GM10847 (cell line): ENCODE results near the gene RABIF.

ENCODE experiments used
- POLR2A ChIP-seq: IDR thresholded peaks from 2 replicates; pipeline ENCODE4 v1.6.1; 2011; ENCODE audit not compliant: insufficient read length; ENCODE audit errors: extremely low read depth

Gene RABIF

DNA sequence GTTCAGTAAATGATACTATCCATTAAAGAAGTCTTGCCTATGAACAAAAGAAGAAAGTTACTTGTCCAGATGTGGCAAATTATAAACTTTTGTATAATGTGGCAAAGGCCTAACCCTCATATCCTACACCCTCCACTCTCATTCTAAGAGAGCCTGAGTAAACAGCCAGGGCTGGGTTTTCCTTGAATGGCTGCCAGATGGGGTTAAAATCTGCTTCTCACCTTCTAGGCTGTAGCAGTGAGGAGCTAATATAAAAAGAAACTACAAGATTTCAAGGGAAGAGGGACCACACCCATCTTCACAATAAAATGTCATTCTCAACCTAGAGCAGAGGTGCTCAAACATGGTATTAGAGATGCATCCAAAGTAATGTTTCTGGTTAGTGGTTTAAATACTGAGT lies 8.9 kb downstream of the RABIF start:
- no peak for TF ChIP-seq POLR2A

DNA sequence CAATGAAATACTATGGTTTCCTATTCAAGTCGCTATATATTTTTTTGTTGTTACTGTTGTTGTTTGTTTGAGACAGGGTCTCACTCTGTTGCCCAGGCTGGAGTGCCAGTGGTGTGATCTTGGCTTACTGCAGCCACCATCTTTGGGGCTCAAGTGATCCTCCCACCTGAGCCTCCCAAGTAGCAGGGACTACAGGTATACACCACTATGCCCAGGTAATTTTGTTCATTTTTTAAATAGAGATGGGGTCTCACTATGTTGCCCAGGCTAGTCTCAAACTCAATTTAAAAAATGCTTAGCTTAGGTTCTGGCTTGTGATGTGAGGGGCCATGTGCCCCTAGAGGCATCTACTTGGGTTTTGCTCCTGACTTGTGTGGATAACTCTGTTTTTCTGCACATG lies 9.8 kb downstream of the RABIF start:
- no peak for TF ChIP-seq POLR2A

DNA sequence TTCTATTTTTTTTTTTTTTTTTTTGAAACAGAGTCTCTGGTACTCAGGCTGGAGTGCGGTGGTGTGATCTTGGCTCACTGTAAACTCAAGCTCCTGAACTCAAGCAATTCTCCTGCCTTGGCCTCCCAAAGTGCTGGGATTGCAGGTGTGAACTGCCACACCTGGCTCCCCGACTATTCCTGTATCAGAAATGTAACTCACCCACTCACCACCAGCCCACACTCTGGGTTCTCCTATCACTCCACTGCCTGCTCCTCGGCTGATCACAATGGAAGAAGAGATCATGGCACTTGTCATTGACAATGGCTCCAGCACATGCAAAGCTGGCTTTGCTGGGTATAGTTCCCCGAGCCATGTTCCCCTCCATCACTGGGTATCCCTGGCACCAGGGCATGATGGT lies 15.9 kb downstream of the RABIF start:
- TF ChIP-seq POLR2A, result no peak

DNA sequence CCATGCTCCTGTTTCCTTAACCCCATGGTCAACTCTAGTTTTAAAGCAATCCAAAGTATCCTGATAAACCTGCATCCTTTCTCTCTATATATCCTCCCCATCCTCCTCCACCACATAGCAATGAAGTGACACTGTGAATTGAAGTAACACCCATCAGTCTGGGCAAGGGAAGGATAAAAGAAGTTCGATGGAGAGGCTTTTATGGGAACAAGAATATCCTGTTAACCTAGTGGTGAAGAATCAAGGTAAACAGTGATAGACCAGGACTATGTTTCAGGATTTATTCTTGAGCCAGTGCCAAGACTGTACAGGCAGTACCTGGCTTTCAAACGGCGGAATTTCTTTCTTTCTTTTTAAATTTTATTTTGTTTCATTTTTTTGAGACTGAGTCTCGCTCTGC lies 17.6 kb downstream of the RABIF start:
- no peak for TF ChIP-seq POLR2A

DNA sequence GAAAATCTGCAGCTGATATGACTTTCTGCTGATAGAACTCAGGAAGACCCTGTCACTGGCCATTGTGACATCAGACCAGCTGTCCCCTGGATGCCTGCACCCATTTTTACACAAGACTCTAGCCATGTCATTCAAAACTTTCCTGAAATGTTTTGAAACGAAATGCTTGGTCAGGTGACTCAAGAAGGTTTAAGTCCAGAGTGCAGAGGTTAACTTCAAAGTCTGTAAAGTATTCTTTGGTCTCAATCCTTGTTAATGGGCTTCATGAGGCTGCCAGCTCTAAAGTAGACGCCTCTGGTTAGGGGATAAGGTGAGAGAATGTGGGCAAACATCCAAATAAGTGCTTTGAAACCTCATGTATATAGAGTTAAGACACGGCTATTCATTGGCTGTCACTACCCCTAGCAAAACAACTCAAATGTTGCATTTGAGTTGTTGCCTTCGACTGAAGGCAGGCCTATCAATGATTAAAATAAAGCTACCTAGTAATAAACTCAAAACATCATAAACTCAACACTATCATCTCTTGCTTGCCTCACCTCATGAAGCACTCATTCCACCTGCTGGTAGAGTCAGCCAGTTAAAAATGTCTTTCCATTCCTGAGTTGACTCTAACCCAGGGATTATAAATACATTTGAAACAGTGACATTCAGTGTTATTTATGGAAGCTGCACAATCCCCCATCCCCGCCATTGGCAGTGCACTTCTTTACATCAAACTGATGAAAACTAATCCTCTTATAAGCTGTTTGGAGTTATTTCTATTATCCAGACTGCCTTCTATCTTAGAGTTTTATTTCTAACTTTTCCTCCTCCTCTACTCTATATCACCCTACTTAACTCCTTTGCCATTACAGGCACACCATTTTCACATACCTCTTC lies 26.0 kb downstream of the RABIF start:
- TF ChIP-seq POLR2A, result no peak

DNA sequence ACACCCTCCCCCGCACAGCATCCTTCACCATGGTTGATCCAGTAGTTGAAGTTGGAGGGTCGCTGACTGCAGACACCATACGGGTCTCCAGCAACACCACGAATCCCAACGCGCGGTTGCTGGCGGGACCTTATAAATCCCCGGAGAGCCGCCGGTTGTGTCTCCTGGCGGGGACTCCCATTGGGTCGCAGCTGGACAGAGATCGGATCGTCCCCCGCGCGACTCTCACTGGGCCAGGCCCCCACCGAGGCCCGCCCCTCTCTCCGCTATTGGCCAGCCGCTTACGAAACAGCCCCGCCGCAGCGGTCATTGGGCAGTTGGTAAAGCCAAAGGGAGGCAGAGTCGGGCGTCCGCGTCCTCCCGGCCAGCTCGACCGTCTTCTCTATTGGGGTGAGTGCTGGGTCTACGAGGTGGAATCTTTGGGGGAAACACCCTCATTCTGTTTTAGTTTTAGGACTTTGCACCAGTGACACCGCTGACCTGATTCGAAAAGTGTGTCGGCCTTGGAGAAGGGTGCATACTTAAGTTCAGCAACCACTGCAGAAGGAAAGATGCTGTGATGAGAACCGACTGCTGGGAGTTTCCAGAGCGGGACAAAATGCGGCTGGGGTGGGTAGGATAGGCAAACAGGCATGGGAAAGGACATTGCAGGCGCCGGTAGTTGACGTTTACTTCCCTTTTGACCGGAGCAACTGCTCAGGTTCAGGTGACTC lies 27.4 kb downstream of the RABIF start:
- TF ChIP-seq POLR2A, result no peak

DNA sequence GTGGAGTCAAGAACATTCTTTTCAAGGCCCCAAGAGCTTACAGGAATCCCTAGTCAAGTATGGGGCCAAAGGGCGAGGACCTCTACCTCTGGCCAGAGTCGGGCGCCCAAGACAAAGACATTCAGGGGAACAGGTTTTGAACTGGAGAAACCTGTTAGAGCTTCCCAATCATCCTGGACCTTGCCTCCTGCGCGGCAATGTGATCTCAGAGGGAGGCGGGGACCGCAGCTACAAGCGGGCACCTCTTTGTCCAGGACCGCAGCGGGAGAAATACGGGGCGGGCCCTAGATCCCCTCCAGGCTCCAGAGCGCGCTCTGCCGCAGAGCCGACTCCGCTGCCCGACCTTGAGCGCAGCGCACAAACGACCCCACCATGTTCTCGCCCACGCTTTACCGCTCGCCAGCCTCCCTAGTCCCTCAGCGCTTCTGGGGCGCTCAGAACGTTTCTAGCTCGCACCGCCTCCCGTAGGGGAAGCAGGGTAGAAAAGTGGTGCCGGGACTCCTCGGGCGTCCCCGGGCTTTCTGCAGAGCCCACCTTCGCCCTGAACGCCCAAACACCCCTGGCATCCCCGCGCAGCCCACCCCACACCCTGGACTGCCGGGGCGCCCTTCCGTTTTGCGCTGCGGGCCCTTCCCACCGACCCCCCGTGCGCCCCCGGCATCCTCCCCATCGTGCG lies 28.1 kb downstream of the RABIF start:
- TF ChIP-seq POLR2A, result no peak

DNA sequence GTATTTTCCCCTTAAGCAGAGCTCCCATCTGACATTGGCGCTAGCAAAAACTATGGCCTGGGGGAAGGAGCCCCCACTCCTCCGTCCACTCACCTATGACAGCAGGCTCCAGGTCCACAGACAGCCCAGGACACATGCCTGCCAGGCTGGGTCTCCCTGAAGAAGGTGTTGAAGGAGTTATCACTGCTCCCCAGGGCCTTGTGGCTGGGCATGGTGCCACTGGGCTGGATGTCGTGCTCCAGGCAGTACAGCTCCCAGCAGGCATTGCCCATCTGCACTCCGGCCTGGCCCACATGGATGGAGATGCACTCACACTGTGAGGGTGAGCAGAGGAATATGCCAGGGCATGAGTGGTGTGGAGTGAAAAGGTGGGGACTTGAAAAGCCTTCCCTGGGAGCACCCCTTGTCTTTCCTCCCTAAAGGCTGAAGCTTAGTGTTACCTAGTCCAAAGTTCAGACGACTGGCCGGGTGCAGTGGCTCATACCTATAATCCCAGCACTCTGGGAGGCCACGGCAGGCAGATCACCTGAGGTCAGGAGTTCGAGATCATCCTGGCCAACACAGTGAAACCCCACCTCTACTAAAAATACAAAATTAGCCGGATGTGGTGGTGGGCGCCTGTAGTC lies 30.0 kb downstream of the RABIF start:
- TF ChIP-seq POLR2A, result no peak

DNA sequence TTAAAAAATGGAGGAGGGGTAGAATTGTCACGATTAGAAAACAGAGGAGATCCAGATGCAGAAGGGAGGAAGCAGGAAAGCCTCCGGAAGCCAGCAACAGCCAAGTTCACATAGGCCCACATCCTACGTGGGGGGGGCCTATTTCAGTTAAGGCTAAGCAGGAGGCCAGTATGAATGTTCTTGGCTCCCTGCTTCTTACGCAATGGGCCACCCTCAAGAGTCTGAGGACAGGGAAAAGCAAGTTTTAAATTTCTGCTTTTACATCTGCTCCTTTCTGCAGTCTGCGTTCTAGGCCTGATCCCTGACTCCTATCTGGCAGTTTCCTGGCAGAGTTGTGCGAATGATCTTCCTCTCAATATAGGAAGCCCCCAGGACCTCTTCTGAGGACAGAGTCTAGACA lies 30.6 kb downstream of the RABIF start:
- no peak for TF ChIP-seq POLR2A

DNA sequence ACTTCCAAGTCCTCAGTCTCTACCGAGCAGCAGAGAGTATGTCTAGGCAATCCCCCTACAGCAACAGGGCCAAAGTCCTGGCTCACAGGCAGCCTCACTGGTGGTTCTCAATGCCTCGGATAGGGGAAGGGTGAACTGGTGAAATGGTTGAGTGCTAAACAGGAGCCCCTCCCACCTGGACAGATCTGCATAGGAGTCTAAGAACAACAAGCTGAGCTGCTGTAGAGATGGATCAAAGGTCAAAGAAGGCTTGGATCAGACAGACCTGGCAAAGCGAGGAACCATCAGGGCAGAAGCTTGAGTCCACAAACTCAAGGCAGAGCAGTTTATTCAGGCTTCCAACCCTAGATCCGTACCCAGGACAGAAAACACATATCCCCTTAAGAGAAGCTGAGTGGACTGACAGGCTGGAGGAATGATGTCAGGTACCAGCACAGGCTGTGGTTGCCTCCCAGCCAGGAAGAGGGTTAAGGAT lies 31.8 kb downstream of the RABIF start:
- no peak for TF ChIP-seq POLR2A

DNA sequence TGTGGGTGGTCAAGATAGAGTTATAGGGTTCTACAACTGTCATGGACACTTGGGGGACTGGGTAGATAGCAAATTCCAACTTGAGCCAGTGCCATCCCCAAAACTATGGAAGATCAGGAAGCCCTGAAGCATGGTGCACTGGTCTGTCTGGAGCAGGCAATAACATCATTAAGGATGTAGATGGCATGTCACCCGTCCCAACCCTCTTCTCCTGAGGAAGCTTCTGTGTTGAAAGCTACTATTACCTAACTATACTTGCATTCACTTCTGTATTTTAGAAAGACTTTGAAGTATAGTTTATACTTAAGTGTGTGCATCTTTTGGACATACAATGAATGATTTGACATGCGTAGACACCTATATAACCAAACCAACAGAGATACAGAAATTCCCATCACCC lies 32.9 kb downstream of the RABIF start:
- no peak for TF ChIP-seq POLR2A

DNA sequence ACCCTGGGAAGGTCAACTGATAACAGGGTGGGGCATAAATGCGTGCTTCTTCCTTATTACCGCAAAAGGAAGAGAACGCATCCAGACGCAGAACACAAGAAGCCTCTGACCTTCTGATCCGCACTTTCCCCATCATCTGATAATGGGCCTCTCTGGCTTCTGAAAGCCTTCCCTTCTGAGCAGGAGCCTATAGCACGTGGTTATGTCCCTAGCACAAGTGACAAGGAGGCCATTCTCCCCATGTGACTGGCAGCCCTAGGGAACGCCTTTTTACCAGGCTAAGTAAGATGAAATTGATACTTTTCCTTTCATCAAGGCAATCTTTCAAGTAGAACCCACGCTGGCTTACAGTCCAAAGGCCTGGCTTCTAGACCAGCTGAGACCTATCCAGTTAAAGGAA lies 34.2 kb downstream of the RABIF start:
- no peak for TF ChIP-seq POLR2A

DNA sequence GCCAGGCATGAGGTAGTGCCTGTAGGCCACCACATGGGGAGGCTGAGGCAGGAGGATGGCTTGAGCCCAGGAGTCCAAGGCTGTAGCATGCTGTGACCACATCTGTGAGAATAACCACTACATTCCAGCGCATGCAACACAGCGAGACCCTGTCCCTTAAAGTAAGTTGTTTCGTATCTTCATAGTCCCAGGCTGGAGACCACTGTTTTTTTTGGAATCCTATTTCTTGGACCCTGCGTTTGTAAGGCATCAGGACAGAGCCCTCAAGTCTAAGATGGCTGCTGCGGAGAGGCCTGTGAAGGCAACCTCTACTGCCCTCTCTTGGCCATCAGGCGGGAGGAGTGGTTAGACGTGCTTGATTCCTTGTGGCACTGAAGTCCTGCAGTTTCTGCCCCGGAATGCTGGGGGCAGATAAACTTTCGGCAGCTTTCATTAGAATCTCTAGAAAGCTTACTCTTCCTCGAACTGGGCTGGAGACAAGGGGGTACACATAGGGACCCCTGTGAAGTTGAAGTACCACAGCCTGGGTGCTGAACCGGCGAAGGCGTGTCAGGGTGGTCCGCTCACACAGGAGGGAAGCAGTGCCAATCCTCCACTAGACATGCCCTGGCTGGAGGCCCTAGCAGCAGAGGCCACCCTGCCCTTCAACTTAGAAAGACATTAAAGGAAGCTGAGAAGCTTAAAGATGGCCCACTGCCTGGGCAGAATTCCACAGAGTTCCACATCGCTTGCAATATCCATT lies 36.6 kb downstream of the RABIF start:
- no peak for TF ChIP-seq POLR2A

DNA sequence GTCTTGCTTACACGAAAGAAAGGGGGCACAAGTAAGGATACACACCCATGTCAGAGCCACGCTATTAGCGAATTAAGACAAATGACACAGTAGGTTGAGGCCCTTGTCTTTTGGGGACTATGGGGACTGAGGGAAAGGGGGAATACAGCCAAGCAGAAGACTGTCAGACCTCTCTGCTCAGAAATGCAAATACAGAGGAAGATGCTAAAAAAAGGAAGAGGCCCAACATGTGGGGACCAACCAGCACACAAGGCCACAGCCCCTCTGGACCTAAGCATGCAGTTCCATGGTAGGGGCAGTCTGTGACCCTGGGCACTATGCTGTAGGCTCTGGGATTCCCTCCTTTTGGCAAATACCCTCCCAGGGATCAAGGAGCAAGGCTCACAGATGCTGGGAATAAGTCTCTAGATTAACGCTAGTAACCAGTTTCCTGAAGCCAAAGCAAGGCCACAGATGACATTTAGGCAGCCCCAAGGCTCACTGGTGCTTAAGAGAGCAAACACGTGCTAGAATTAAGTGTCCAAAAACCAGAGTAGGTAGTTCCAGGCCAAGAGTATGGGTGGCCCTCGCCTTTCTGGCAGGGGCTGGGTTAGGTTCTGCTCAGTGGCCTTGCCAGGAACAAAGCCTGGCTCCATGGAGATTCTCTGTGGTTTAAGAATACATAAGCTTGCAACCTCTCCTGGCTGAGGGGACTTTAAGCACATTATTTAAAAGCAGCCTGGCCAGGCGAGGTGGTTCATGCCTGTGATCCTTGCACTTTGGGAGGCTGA lies 38.2 kb downstream of the RABIF start:
- TF ChIP-seq POLR2A, result no peak
